HG03139 (cell line): ENCODE measurements around the gene ISG15.
"Not testable (repeated sequence)": the region's sequence is repeated elsewhere in the genome, so short reads cannot be mapped to it uniquely, and the experiment has no call there.

Source experiments
- ATAC-seq: cut with Tn5 transposase; IDR thresholded peaks from one replicate; pipeline ENCODE4 v1.9.1; 2021; ENCODE audit not compliant: unreplicated experiment

Gene ISG15

DNA sequence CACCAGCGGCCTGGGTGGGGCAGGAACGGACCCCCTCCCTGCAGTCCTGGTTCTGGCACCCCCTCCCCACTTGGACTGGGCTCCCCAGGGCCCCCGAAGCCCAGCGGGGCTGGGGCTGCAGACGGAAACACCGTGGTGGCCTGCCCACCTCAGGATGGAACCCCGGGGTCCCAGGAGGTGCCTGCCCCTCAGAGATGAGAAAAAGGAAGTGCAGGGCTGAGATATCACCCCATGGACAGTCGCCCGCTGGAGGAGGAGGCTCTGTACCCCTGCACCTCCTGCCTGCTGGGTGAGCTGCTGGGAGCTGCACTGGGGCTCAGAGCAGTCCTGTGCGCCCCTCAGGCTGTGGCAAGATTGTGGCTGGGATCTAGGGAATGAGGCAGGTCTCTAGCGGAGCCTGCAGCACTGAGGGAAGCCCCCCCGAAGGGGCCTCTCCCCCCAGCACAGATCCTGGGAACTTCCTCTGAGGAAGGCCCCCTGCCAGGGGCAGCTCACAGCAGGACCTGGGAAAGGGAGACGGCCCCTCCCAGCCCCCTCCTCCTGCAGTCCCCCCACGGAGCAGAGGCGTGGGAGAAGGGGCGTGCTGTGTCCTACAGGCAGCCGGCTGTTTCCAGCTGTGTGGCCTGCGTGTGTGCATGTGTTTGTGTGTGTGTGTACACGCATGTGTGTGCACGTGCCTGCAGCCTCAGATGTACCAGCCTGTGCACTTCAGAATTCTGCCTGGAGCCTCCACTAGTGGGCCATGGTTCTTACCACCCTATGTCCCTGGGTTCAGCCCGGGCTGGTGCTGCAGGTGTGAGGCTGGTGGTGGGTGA is 13.5 kb downstream of the ISG15 start:
- no peak for ATAC-seq

DNA sequence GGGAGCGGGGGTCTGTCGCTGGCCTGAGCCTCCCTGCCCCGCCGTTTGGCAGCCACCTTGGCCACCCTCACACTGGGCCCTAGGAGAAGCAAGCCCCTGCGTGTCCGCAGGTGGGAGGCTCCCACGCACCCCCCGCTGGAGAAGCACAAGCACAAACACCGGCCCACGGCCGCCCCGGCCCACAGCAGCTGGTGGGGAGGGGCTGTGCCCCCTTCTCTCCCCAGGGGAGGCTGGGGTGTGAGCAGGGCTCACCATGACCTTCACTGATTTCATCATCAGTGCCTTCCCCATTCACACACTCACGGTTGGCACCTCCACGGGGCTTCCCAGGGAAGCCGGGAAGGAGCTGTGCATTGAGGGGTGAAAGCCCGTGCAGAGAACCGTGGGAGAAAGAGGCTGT is 14.5 kb downstream of the ISG15 start:
- no peak for ATAC-seq

DNA sequence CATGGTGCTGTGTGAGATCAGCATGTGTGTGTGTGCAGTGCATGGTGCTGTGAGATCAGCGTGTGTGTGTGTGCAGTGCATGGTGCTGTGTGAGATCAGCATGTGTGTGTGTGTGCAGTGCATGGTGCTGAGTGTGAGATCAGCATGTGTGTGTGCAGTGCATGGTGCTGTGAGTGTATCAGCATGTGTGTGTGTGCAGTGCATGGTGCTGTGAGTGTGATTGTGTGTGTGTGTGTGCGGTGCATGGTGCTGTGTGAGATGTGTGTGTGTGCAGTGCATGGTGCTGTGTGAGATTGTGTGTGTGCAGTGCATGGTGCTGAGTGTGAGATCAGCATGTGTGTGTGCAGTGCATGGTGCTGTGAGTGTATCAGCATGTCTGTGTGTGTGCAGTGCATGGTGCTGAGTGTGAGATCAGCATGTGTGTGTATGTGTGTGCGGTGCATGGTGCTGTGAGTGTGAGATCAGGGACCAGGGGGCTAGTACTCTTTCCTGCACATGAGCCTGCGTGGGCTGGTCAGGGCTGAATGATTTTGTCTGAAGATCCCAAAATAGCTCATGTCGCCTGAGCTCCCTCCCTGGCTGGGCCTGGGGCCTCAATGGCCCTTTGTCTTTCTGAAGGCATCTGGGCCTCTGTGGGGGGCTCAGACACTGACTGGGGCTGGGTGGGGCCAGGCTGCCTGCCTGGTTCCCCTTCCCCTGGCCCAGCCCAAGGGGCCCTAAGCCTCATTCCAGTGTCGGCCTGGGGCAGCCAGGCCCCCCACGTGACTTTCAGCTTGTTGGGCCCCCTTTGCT is 17.8 kb downstream of the ISG15 start:
- ATAC-seq = not testable (repeated sequence)

DNA sequence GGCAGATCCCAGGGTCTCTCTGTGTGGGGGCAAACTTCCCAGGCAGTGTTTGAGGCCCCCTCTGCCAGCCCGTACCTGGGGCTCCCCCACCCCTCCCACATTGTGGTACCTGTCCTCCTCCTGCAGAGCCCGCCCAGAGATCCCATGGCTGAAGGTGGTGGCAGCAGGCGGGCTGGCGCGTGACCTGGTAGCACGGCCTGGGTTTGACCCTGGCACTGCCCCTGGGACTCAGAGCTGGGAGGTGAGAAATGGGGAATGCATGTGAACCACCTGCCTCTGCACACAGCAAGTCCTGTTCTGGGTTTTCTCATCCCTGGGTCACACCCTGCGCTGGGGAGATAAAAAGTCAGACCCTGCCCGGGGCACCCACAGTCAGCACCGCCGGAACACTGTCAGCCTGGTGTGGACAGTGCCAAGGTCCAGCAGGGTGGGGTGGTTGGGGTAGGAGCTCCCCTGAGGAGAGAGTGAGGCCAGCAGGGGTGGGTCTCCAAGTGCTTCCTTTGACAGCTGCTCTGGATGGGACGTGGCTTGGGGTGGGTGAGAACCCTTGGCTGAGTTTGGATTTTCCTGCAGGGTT is 18.4 kb downstream of the ISG15 start:
- no peak for ATAC-seq

DNA sequence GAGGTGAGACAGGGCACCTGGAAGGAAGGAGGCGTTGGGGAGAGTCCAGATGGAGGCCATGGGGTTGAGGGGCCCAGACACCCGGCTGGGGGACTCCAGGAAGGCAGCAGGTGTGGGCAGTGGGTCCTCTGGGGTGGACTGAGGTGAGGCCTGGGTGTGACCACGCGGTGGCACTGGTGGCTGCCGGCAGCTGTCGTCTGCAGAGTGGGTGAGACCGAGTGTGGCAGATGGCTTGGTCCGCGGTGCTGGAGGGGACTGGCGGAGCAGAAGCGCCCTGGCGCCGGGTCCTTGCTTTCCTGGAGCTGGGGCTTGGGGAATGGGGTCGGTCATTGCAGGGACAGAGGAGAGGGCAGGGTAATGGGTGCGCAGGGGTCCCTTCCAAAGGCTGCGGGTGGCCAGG is 19.1 kb downstream of the ISG15 start:
- peak; percentile 3 for ATAC-seq

DNA sequence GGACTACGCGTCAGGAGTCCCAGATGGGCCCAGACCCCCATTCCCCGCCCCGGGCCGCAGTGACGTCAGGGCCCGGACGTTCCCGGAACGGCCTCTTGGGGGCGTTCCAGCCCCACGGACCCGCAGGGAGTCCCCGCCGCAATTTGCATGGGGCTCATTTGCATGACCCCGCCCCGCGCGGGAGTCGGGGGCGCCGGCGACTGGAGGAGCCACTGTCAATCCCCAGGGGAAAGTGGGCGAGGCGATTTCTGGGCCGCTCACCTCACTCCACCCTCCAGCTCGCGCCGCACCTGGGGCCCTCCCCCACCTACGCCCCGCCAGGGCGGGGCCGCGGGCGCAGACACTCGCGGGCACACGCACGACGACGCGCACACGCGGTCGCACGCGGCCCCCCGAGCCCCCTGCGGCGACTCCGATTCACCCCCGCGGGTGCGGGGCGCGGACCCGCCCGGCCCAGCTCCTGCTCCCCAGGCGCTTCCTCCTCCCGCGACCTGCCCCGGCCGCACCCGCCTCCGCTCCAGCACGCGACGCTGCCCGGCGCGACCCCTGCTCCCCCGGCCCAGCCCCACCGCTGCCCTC is 19.8 kb downstream of the ISG15 start:
- ATAC-seq = peak; percentile 88

DNA sequence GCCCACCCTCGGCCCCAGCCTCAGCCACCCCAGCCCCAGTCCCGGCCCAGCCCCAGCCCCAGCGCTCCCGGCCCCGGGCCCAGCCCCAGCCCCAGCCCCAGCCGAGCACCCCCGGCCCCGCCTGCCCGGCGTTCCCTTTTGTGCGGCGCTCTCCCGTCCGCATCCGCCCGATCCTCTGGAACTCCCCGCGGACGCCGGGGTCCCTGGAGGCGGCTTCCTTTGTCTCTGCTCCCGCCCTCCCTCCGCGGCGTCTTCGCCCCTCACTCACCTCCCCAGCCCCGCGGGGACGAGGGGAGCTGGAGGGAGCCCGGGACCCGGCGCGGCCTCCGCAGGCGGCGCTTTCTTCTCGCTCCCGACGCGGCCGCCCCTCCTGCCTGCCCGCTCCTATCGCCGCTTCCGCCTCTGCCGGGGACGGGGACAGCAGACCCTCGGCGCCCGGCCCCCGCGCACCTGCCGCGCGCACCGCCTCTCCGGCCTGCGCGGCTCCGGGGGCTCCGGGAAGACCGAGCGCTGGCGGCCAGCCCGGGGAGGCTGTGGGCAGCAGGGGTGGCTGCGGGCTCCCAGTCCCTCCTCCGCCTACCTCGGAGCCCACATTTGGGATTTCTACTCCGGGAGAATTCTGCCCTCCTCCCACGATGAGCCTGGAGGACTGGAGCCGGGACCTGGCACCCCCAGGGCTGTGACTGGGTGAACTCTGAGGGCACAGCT is 20.6 kb downstream of the ISG15 start:
- ATAC-seq = no peak

DNA sequence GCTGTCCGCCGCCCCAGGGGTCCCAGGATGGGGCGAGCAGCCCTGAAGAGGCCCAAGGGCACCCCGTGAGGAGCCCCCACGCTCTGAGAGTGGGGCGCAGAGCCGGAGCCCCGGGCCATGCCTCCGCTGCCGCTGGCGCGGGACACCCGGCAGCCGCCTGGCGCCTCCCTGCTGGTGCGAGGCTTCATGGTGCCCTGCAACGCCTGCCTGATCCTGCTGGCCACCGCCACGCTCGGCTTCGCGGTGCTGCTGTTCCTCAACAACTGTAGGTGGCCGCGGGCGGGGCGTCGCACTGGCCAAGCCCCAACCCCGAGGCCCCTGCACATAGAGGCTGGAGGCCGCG is 21.1 kb downstream of the ISG15 start:
- no peak for ATAC-seq

DNA sequence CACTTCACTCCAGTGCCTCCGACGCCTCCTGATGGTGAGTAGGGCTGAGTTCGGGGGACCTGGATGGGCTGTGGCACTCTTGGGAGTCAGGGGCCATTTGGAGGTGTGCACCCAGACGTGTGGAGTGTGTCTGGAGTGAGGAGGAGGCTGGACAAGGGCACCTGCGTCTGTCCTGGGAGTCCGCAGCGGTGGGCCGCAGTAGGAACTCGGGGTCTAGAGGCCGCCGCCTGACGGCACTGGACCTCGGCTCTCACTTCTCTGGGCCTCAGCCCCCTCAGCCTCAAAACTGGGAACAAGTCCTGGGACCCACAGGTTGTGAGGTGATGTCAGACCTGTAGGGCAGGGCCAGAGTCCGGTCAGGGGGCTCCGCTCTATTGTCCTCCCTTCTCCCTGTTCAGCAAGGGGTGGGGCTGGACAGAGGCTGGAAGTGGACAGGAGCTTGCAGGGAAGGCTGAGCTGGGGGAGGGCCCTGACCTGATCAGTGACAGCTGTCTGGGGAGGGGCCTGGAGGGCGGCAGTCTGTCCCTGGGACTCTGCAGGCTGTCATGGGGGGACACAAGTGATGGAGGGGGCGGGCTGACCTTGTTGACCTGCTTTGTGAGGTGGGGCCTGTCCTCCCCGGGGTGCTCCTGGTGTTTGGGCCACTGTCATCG is 22.1 kb downstream of the ISG15 start:
- no peak for ATAC-seq

DNA sequence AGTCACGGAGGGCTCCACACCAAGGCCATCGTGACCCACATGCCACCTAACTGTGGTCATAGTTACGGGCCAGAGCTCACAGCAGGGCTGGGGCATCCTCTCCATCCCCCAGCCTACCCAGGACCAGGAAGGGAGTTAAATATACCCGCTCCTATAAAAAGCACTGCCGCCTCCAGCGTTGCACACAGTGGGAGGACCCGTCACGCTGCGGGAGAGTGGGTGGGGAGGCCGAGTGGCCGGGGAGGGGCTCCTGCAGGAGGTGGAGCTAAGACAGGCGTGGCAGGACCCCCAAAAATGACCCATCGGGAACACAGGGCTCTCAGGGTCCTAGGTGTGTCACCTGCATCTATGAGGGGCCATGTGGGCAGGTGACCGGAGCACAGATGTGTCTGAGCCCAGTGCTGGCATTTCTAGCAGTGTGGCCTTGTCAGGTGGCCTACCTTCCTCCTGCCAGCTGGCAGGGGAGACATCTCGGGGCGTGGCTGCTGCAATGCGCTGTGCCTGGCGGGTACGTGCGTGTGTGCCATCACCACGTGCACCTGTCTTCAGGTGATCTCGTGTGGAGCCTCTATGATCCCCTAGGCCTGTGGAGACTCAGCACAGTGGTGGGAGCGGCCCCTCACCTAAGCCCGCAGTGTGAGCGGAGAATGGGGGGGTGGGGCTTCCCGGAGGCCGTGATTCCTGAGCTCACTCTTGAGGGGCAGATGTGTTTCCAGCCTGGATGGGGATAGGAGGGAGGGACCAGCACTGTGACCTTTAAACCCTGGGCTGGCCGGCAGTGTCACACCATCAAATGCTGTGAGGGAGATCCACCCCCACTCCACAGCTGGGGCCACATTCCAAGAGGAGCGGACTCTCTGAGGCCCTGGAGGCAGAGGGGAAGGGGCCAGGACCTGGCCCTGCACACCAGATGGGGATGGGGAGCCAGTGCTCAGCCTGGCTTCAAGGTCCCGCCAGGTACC is 24.4 kb downstream of the ISG15 start:
- ATAC-seq = no peak

DNA sequence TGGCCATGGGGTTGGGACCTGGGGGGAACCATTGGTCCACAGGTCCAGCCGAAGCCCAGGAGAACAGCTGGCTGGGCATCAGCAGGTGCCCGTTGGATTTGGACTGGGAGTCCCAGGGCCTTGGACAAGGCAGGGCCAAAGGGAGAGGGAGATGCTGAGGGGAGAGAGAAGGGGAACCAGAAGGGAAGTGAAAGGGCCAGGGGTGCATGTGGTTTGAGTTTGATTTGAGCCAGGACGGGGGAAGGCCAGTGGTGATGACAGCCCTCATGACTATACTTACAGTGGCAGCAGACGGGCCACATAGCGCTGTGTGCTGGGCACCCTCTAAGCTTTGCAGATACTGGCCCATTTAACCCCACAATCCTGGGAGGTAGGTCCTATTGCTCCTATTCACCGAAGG is 25.4 kb downstream of the ISG15 start:
- ATAC-seq = no peak

DNA sequence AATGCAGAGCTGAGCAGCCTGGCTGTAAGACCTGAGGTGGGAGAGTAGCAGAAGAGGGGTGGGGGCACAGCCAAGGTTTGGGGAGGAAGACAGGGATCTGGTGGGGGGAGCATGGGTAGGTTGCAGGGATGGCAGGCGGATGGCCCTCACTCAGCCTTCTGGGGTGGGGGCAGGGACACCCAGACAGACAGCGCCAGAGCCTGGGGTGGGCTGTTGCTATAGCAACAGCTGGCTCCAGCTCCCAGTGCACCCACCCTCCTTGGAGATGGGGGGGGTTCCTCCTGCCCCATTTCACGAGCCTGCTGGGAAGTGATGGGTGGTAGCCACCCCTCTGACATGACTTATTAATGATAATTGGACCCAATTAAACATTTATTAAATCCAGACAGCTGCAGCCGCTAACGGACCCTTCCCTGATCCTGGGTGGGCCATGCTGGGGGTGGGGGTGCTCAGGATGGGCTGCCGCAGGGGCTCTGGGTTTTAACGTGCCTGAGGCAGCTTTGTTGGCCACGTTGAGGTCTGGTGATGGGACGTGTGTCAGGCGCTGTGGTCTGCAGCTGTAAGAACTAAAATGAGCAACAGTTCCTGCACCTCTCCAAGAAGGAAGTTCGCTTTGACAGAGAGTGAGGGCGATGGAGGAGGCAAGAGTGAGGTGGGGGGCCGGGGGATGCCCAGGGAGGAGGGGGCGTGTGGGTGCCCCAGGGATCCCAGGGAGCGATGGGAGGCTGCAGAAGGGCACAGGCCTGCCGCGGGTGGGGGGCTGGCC is 26.0 kb downstream of the ISG15 start:
- ATAC-seq = no peak

DNA sequence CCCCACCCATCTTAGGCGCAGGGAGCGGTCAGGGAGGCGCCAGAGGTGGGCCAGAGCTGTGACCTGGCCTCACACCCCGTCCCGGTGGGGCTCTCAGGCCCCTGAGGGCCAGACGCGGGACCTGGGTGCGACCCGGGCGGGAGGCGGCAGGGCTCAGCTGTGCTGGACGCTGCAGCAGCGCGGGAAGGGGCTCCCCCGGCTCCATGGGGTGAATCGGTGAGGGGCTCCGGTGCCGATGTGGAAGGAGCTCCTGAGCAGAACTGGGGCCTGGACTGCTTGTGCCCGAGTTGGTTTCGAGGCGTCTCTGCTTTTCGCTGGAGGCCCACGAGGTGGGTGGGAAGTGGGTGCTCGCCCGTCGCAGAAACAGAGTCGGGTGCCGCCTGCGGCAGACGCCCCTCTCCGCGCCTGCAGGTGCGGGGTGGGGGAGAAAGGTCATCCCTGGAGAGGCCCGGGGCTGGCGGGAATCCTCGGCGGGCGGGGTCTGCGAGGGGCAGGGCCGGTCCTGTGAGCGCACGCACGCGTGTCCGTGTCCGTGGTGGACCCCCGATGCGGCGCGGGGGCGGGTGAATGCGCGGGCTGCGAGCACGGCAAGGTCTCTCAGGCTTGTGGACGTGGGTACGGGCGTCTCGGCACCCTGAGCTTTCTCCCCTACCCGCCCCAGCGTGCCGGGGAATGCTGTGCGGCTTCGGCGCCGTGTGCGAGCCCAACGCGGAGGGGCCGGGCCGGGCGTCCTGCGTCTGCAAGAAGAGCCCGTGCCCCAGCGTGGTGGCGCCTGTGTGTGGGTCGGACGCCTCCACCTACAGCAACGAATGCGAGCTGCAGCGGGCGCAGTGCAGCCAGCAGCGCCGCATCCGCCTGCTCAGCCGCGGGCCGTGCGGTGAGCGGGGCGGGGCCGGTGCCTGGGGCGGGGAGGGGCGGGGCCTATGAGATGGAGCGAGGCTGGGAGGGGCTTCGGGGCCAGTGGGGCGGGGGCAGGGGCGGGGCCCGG is 27.0 kb downstream of the ISG15 start:
- peak; percentile 45 for ATAC-seq

DNA sequence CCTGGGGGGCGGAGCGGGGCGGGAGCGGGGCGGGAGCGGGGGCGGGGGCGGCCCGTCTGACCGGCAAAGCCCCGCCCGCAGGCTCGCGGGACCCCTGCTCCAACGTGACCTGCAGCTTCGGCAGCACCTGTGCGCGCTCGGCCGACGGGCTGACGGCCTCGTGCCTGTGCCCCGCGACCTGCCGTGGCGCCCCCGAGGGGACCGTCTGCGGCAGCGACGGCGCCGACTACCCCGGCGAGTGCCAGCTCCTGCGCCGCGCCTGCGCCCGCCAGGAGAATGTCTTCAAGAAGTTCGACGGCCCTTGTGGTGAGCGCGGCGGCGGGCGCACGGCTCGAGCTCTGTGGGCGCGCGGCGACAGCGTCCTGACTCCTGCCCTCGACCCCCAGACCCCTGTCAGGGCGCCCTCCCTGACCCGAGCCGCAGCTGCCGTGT is 27.8 kb downstream of the ISG15 start:
- ATAC-seq = no peak

DNA sequence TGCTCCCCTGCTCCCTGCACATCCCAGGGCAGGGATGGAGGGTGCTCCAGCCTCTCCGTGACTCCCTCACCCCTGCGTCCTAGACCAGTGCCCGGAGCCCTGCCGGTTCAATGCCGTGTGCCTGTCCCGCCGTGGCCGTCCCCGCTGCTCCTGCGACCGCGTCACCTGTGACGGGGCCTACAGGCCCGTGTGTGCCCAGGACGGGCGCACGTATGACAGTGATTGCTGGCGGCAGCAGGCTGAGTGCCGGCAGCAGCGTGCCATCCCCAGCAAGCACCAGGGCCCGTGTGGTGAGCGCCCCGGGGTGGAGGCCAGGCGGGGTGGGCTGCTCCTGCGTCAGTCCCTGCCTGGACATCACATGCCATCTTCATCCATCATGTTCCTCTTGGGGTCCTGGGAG is 28.6 kb downstream of the ISG15 start:
- ATAC-seq = no peak

DNA sequence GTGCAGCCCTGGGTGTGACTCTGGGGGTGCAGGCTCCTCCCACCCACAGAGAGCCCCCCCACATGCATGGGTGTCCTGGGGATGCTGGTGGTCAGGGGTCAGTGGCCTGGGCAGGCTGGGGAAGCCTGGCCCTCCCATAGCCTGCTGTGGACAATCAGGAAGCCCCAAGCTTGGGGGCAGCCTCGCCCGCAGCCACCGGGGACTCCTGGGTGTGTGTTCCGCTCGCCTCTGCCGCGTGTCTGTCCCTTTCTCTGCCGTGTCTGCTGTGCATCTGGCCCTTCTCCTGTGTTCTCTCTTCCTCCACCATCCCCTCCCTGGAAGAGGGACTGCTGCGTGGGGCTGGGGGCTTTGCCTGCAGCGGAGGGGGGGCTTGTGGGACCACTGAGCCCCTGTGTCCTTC is 29.5 kb downstream of the ISG15 start:
- ATAC-seq = no peak

DNA sequence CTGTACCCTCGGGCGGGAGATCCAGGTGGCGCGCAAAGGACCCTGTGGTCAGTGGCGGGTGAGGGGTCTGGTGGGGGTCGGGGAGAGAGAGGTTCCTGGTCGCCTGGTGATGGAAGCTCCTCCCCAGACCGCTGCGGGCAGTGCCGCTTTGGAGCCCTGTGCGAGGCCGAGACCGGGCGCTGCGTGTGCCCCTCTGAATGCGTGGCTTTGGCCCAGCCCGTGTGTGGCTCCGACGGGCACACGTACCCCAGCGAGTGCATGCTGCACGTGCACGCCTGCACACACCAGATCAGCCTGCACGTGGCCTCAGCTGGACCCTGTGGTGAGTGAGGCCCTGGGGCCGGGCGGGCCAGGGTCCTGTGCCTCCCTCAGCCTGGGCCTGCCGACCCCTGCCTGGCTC is 30.1 kb downstream of the ISG15 start:
- ATAC-seq = no peak

DNA sequence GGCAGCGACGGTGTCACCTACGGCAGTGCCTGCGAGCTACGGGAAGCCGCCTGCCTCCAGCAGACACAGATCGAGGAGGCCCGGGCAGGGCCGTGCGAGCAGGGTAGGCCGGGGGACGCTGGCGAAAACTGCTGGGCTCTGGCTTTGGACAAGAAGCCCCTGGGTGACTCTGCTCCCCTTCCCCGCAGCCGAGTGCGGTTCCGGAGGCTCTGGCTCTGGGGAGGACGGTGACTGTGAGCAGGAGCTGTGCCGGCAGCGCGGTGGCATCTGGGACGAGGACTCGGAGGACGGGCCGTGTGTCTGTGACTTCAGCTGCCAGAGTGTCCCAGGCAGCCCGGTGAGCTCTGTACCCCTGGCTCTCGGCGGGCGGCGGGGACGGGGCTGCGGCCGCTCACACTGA is 30.6 kb downstream of the ISG15 start:
- ATAC-seq = no peak
